IMR-90 (cell line): ENCODE measurements around the gene GPHA2. TPM values are rescaled to one million over a fixed set of nuclear protein-coding genes. Genes with fewer than 3 reads are reported as not detected.

Experiments used
- ATAC-seq: fragments of 200-7000 bp; cut with Tn5 transposase; 2 replicates; pipeline ENCODE4 v1.9.1; 2020; ENCODE audit warnings: low read depth, mild to moderate bottlenecking, moderate library complexity
- BruUV-seq: library from RNA; stranded (reverse); fragments of 400-500 nt; replicated peaks from 2 replicates; lab custom pipeline; 2021; lab: Mats Ljungman, UMichigan
- CTCF ChIA-PET: fragments of 300-600 bp; formaldehyde crosslinking; extraction: SDS; loops from one replicate; lab custom pipeline; 2021; ENCODE audit warnings: antibody characterized with exemption; lab: Yijun Ruan, JAX
- POLR2A ChIA-PET: fragments of 300-600 bp; sonication (Branson Sonifier 250); formaldehyde crosslinking; loops from one replicate; lab custom pipeline; 2022; ENCODE audit warnings: antibody characterized with exemption; ENCODE audit not compliant: unreplicated experiment; lab: Charles Lee
- DNase-seq: peaks from one replicate; pipeline ENCODE4 v3.0.0; 2013
- H2AFZ ChIP-seq: replicated peaks from 2 replicates; pipeline ENCODE3; 2013; ENCODE audit warnings: low read length, mild to moderate bottlenecking; ENCODE audit not compliant: poor library complexity
- H2AK5ac ChIP-seq: 2 replicates; pipeline ENCODE4 v1.6.1; 2013; ENCODE audit warnings: low read depth, low read length, inconsistent platforms
- H2AK9ac ChIP-seq: replicated peaks from 2 replicates; pipeline ENCODE3; 2013; ENCODE audit warnings: mild to moderate bottlenecking, low read depth, low read length, moderate library complexity; ENCODE audit not compliant: poor library complexity
- H2BK120ac ChIP-seq: 2 replicates; pipeline ENCODE4 v1.6.1; 2013; ENCODE audit warnings: low read depth, low read length, inconsistent platforms
- H2BK15ac ChIP-seq: 3 replicates; pipeline ENCODE4 v1.6.1; 2013; ENCODE audit warnings: low read depth, low read length, inconsistent platforms
- H2BK20ac ChIP-seq: 2 replicates; pipeline ENCODE4 v1.6.1; 2013; ENCODE audit warnings: low read depth, mild to moderate bottlenecking, inconsistent platforms, low read length, moderate library complexity
- H2BK5ac ChIP-seq: 2 replicates; pipeline ENCODE4 v1.6.1; 2013; ENCODE audit warnings: mild to moderate bottlenecking, low read depth, low read length, inconsistent platforms; ENCODE audit not compliant: poor library complexity, severe bottlenecking
- H3K14ac ChIP-seq: replicated peaks from 2 replicates; pipeline ENCODE4 v1.6.1; 2013; ENCODE audit warnings: low read depth, low read length, inconsistent platforms
- H3K18ac ChIP-seq: 2 replicates; pipeline ENCODE4 v1.6.1; 2013; ENCODE audit warnings: low read depth, low read length, control low read depth
- H3K23ac ChIP-seq: 2 replicates; pipeline ENCODE4 v1.6.1; 2013; ENCODE audit warnings: low read depth, low read length, inconsistent platforms
- H3K27ac ChIP-seq: 2 replicates; pipeline ENCODE4 v1.5.1; 2013; ENCODE audit warnings: mild to moderate bottlenecking, control low read depth, low read length; ENCODE audit not compliant: insufficient read depth
- H3K27me3 ChIP-seq: 2 replicates; pipeline ENCODE4 v1.6.1; 2013; ENCODE audit warnings: low read length; ENCODE audit not compliant: control insufficient read depth, insufficient read depth
- H3K36me3 ChIP-seq: 2 replicates; pipeline ENCODE4 v1.6.1; 2013; ENCODE audit warnings: low read length, mixed read lengths; ENCODE audit not compliant: control insufficient read depth, insufficient read depth
- H3K4ac ChIP-seq: 2 replicates; pipeline ENCODE4 v1.6.1; 2013; ENCODE audit warnings: low read depth, low read length, inconsistent platforms
- H3K4me1 ChIP-seq: 2 replicates; pipeline ENCODE4 v1.6.1; 2013; ENCODE audit warnings: low read length, mixed read lengths; ENCODE audit not compliant: control insufficient read depth, insufficient read depth
- H3K4me2 ChIP-seq: 2 replicates; pipeline ENCODE4 v1.6.1; 2013; ENCODE audit warnings: low read depth, mild to moderate bottlenecking, control low read depth, low read length, moderate library complexity
- H3K4me3 ChIP-seq: 2 replicates; pipeline ENCODE4 v1.5.1; 2013; ENCODE audit warnings: low read depth, mild to moderate bottlenecking, control low read depth, low read length, moderate library complexity; ENCODE audit not compliant: insufficient read depth
- H3K56ac ChIP-seq: 2 replicates; pipeline ENCODE4 v1.6.1; 2013; ENCODE audit warnings: low read length, inconsistent platforms; ENCODE audit not compliant: insufficient read depth; ENCODE audit errors: extremely low read depth
- H3K79me1 ChIP-seq, 2 experiments: 2 replicates each; pipeline ENCODE4 v1.6.1; 2013; ENCODE audit warnings: low read length in 2 of 2, inconsistent platforms in 1 of 2, low read depth in 1 of 2
- H3K9ac ChIP-seq: 2 replicates; pipeline ENCODE4 v1.6.1; 2013; ENCODE audit warnings: low read depth, low read length, control low read depth
- H3K9me1 ChIP-seq: 2 replicates; pipeline ENCODE4 v1.6.1; 2013; ENCODE audit warnings: low read length, inconsistent platforms; ENCODE audit not compliant: insufficient read depth
- H3K9me3 ChIP-seq: 2 replicates; pipeline ENCODE4 v1.6.1; 2013; ENCODE audit warnings: low read length; ENCODE audit not compliant: control insufficient read depth, insufficient read depth
- H4K20me1 ChIP-seq: 2 replicates; pipeline ENCODE4 v1.6.1; 2013; ENCODE audit warnings: low read length, inconsistent platforms; ENCODE audit not compliant: insufficient read depth
- H4K5ac ChIP-seq: 2 replicates; pipeline ENCODE4 v1.6.1; 2013; ENCODE audit warnings: mild to moderate bottlenecking, low read depth, low read length, control low read depth
- H4K8ac ChIP-seq, 2 experiments: 2 replicates each; pipeline ENCODE4 v1.6.1; 2013; ENCODE audit warnings: low read depth in 2 of 2, low read length in 2 of 2, control low read depth in 1 of 2, inconsistent platforms in 1 of 2
- H4K91ac ChIP-seq: 2 replicates; pipeline ENCODE4 v1.6.1; 2013; ENCODE audit warnings: low read depth, low read length, inconsistent platforms; ENCODE audit not compliant: insufficient read depth
- BHLHE40 ChIP-seq: fragments of 150-350 bp; IDR thresholded peaks from 2 replicates; pipeline ENCODE4 v1.6.1; 2016; ENCODE audit warnings: mild to moderate bottlenecking, low read depth, low read length
- CEBPB ChIP-seq: IDR thresholded peaks from 2 replicates; pipeline ENCODE4 v1.6.1; 2012; ENCODE audit warnings: low read depth, low read length, improper control_type of control experiment
- CHD1 ChIP-seq: IDR thresholded peaks from 2 replicates; pipeline ENCODE4 v1.6.1; 2012; ENCODE audit warnings: low read depth, low read length, improper control_type of control experiment
- FOS ChIP-seq: fragments of 150-350 bp; IDR thresholded peaks from 2 replicates; pipeline ENCODE4 v1.6.1; 2016; ENCODE audit warnings: low read depth, low read length
- MAZ ChIP-seq: IDR thresholded peaks from 2 replicates; pipeline ENCODE4 v1.6.1; 2012; ENCODE audit warnings: low read depth, mild to moderate bottlenecking, low read length, improper control_type of control experiment, moderate library complexity, borderline replicate concordance
- MXI1 ChIP-seq: IDR thresholded peaks from 2 replicates; pipeline ENCODE4 v1.6.1; 2012; ENCODE audit warnings: low read depth, mild to moderate bottlenecking, low read length, moderate library complexity, borderline replicate concordance
- NFE2L2 ChIP-seq: fragments of 150-350 bp; IDR thresholded peaks from 2 replicates; pipeline ENCODE4 v1.6.1; 2016; ENCODE audit warnings: low read depth, mild to moderate bottlenecking, low read length
- POLR2A ChIP-seq: IDR thresholded peaks from 2 replicates; pipeline ENCODE4 v1.6.1; 2012; ENCODE audit warnings: mild to moderate bottlenecking, low read depth, low read length
- RAD21 ChIP-seq: IDR thresholded peaks from 2 replicates; pipeline ENCODE4 v1.6.1; 2012; ENCODE audit warnings: low read length, improper control_type of control experiment
- RCOR1 ChIP-seq: IDR thresholded peaks from 2 replicates; pipeline ENCODE4 v1.6.1; 2012; ENCODE audit warnings: mild to moderate bottlenecking, low read length, improper control_type of control experiment; ENCODE audit not compliant: insufficient replicate concordance
- RFX5 ChIP-seq: IDR thresholded peaks from 2 replicates; pipeline ENCODE4 v1.8.0; 2012; ENCODE audit warnings: low read depth, mild to moderate bottlenecking, low read length, moderate library complexity
- SMC3 ChIP-seq: fragments of 150-350 bp; IDR thresholded peaks from 2 replicates; pipeline ENCODE4 v1.6.1; 2016; ENCODE audit warnings: low read depth, mild to moderate bottlenecking, antibody characterized with exemption, low read length, moderate library complexity
- WGBS, 2 experiments: methylation state at CpG; one replicate each; pipeline versions ENCODE4 v1.1.5 to v1.1.7; 2013; ENCODE audit warnings: missing lambda C conversion rate in 2 of 2; ENCODE audit not compliant: insufficient read length in 1 of 2; ENCODE audit errors: extremely low coverage in 2 of 2; 5-methylcytosine and 5-hydroxymethylcytosine counted together
- dilution Hi-C: fragments of 300-500 bp; cut with HindIII; formaldehyde crosslinking; loops from one replicate; pipeline ENCODE4 v1.14.3; 2018; ENCODE audit warnings: low sequenced_read_pairs; ENCODE audit not compliant: unreplicated experiment
- in situ Hi-C: fragments of 300-500 bp; cut with MboI; formaldehyde crosslinking; loops from 3 replicates; pipeline ENCODE4 v1.14.3; 2019; ENCODE audit warnings: low sequenced_read_pairs, inconsistent platforms, mixed read lengths
- intact Hi-C: fragments of 100-400 bp; cut with micrococcal nuclease; formaldehyde crosslinking; loops from 2 replicates; pipeline ENCODE4 v1.10.0; 2022
- polyA plus RNA-seq, 3 experiments: library from polyadenylated mRNA; depleted of rRNA; stranded (reverse); fragments of >200 nt; gene quantifications; 2 replicates each; pipeline ENCODE4 v1.2.3, GENCODE V29; 2012; ENCODE audit warnings: low replicate concordance in 1 of 3
- total RNA-seq: library from RNA; depleted of rRNA; stranded (reverse); fragments of >200 nt; gene quantifications from 2 replicates; pipeline ENCODE4 v1.2.3, GENCODE V29; 2012
- TF ChIP-seq, protein P1 (sequence below): fragments of 150-350 bp; IDR thresholded peaks from 2 replicates; pipeline ENCODE4 v1.6.1; 2017; ENCODE audit warnings: mild to moderate bottlenecking, antibody characterized with exemption, low read length, low read depth
- TF ChIP-seq, protein P2 (sequence below): fragments of 150-350 bp; IDR thresholded peaks from 2 replicates; pipeline ENCODE4 v1.6.1; 2016; ENCODE audit warnings: low read depth, mild to moderate bottlenecking, low read length, moderate library complexity, borderline replicate concordance
- TF ChIP-seq, protein P3 (sequence below): conservative IDR thresholded peaks from 2 replicates; pipeline ENCODE4 v1.5.1; 2012; ENCODE audit warnings: mild to moderate bottlenecking, low read depth, low read length, improper control_type of control experiment

Gene GPHA2
- total and polyA plus RNA-seq, 2 of the 4 experiments (the other 2 are of a cell fraction), result not detected

DNA sequence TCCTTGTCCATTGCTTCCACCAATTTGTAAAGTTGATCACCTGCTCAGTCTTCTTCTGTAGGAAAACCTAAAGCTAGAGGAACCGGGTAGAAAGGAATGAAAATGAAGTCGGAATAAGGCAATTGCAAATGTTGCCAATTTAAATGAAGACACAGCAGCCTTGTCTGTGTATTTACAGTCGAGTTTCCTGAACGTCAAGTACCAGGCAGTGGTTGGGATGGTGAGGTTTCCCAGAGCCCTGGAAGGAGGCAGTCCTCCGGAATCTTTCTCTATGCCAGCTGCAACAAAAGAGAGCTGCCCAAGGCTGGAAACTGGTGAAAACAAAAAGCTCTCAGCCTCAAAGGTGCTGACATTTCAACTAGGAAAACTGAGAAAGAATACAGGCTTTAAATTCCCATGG lies 18.5 kb upstream of the GPHA2 start:
- ATAC-seq, result no peak
- Histone ChIP-seq H2BK20ac (no peak overlapping the region), H2BK5ac (no peak overlapping the region), H4K91ac (no peak overlapping the region), H2BK15ac (no peak overlapping the region), H4K5ac (no peak overlapping the region), H3K9ac (no peak overlapping the region), H3K27ac (no peak overlapping the region), H4K8ac (no peak overlapping the region), H2BK120ac (no peak overlapping the region), H2AK9ac (no peak overlapping the region), H3K4me3 (no peak overlapping the region), H3K18ac (no peak overlapping the region), H3K56ac (no peak overlapping the region), H3K23ac (no peak overlapping the region), H2AK5ac (no peak overlapping the region), H3K27me3 (peaks cover 18% of the 10 kb centered on the region), H3K4me1 (no peaks in the 10 kb centered on the region), H3K9me3 (no peaks in the 10 kb centered on the region), H3K36me3 (no peaks in the 10 kb centered on the region), H3K4ac (no peak overlapping the region), H3K14ac (no peak overlapping the region), H2AFZ (no peak overlapping the region), H3K9me1 (no peaks in the 10 kb centered on the region), H3K4me2 (no peak overlapping the region), H3K79me1 (no peaks in the 10 kb centered on the region), H4K20me1 (no peaks in the 10 kb centered on the region)
- no TSS peak for BruUV-seq
- WGBS, 2 experiments, result 100% methylated on average over 1 of the region's 5 CpGs; no CpG with 5 or more reads in 1 of the 2 experiments
- ChIA-PET CTCF (no interaction called here), POLR2A (no interaction called here)
- dilution Hi-C loops, result no loop called here
- TF ChIP-seq, protein P1, sequence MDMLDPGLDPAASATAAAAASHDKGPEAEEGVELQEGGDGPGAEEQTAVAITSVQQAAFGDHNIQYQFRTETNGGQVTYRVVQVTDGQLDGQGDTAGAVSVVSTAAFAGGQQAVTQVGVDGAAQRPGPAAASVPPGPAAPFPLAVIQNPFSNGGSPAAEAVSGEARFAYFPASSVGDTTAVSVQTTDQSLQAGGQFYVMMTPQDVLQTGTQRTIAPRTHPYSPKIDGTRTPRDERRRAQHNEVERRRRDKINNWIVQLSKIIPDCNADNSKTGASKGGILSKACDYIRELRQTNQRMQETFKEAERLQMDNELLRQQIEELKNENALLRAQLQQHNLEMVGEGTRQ, result no peak
- TF ChIP-seq, protein P2, sequence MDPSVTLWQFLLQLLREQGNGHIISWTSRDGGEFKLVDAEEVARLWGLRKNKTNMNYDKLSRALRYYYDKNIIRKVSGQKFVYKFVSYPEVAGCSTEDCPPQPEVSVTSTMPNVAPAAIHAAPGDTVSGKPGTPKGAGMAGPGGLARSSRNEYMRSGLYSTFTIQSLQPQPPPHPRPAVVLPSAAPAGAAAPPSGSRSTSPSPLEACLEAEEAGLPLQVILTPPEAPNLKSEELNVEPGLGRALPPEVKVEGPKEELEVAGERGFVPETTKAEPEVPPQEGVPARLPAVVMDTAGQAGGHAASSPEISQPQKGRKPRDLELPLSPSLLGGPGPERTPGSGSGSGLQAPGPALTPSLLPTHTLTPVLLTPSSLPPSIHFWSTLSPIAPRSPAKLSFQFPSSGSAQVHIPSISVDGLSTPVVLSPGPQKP, result no peak
- TF ChIP-seq, protein P3, sequence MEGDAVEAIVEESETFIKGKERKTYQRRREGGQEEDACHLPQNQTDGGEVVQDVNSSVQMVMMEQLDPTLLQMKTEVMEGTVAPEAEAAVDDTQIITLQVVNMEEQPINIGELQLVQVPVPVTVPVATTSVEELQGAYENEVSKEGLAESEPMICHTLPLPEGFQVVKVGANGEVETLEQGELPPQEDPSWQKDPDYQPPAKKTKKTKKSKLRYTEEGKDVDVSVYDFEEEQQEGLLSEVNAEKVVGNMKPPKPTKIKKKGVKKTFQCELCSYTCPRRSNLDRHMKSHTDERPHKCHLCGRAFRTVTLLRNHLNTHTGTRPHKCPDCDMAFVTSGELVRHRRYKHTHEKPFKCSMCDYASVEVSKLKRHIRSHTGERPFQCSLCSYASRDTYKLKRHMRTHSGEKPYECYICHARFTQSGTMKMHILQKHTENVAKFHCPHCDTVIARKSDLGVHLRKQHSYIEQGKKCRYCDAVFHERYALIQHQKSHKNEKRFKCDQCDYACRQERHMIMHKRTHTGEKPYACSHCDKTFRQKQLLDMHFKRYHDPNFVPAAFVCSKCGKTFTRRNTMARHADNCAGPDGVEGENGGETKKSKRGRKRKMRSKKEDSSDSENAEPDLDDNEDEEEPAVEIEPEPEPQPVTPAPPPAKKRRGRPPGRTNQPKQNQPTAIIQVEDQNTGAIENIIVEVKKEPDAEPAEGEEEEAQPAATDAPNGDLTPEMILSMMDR, result no peak
- TF ChIP-seq POLR2A, result no peak
- TF ChIP-seq MAZ, result no peak
- no peak for TF ChIP-seq CEBPB
- TF ChIP-seq MXI1, result no peak
- TF ChIP-seq NFE2L2, result no peak
- no peak for TF ChIP-seq CHD1
- no peak for TF ChIP-seq RAD21
- no peak for TF ChIP-seq RFX5
- no peak for TF ChIP-seq BHLHE40
- no peak for TF ChIP-seq FOS
- TF ChIP-seq RCOR1, result no peak
- TF ChIP-seq SMC3, result no peak
- intact Hi-C loops, result no loop called here
- in situ Hi-C loops, result no loop called here
- no peak for DNase-seq
